ENCODE measurements around the gene RCL1. TPM values are rescaled to one million over a fixed set of nuclear protein-coding genes. Genes with fewer than 3 reads are reported as not detected.

Gene RCL1
- total RNA-seq, 1 donor: 10.4 TPM

DNA sequence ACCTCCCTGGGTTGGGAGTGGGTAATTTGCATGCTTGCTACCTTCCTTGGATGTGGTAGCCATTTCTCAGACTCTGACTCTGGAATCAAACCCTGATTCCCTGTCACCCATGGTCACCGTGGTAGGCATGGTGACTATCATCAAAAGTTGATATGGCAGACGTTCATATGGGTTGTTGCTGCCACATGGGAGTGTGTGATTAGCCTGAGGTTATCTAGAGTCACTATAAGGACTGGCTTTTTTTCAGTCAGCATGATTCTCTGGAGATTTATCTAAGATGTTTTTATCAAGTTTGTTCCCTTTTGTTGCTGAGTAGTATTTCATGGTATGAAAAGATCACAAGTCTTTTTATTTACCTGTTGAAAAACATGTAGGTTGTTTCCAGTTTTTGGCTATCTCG, 7.0 kb downstream of the RCL1 start:
- H3K4me3 ChIP-seq (ENCODE audit: low read depth, low read length): no peak overlapping the region
- TF ChIP-seq, protein P1, sequence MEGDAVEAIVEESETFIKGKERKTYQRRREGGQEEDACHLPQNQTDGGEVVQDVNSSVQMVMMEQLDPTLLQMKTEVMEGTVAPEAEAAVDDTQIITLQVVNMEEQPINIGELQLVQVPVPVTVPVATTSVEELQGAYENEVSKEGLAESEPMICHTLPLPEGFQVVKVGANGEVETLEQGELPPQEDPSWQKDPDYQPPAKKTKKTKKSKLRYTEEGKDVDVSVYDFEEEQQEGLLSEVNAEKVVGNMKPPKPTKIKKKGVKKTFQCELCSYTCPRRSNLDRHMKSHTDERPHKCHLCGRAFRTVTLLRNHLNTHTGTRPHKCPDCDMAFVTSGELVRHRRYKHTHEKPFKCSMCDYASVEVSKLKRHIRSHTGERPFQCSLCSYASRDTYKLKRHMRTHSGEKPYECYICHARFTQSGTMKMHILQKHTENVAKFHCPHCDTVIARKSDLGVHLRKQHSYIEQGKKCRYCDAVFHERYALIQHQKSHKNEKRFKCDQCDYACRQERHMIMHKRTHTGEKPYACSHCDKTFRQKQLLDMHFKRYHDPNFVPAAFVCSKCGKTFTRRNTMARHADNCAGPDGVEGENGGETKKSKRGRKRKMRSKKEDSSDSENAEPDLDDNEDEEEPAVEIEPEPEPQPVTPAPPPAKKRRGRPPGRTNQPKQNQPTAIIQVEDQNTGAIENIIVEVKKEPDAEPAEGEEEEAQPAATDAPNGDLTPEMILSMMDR (IDR thresholded peaks at IDR 0.05; ENCODE audit: insufficient read depth, low read depth, low read length): no peak
- DNase-seq (ENCODE audit: low read depth): no peak

DNA sequence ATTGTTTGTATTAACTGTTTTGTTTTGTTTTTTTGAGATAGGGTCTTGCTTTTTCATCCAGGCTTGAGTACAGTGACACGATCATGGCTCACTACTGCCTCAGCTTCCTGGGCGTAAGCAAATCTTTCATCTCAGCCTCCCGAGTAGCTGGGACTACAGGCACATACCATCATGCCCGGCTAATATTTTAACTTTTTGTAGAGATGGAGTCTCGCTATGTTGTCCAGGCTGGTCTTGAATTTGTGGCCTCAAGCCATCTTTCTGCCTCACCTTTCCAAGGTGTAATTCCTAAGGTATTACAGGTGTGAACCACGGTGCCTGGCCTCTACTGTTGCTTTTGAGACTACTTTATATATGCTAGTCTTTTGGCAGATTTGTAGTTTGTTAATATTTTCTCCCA, 8.4 kb downstream of the RCL1 start:
- H3K4me3 ChIP-seq (ENCODE audit: low read depth, low read length): no peak overlapping the region
- DNase-seq (ENCODE audit: low read depth): no peak
- TF ChIP-seq, protein P1 (IDR thresholded peaks at IDR 0.05; ENCODE audit: insufficient read depth, low read depth, low read length): no peak

DNA sequence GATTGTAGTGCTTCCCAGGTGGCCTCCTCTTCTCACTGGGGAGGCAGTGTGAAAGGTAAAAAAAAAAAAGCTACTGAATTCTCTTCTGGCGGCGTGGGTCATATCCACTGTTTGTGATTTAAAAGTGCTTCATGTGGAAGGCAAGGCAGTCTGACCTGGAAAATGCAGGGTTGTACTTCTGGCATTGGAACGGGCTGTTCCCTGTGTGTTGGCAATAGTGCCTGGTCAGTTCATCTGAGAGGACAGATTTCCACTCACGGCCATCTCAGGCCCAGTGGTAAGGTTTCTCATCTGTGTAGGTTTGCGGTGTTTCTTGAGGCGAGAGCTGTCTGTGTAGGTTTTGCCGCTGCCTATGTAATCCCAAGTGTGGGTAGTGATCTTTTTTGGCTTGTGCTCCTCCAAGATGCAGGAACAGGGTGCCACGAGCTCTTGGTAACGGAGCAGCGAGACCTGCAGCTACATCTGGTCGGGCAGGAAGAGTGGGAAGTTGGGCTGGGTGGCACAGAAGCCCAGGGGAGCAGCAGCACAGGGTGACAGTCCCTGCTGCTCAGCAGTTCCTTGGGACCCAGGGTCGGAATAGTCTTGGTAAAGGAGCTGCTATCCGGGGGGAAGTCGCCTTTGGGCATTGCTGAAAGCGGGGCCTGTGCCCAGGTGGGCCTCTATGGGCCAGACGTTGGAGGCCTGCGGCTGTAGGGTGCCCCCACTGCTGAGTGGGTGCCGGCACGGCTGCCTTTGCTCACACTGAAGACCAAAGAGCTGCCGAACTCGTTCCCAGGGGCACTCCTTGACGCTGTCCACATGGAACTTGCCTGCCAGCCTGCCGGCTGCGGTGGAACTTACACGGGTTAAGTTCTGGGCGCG, 11.2 kb downstream of the RCL1 start:
- TF ChIP-seq, protein P1 (IDR thresholded peaks at IDR 0.05; ENCODE audit: insufficient read depth, low read depth, low read length): no peak
- H3K4me3 ChIP-seq (ENCODE audit: low read depth, low read length): no peak overlapping the region
- DNase-seq (ENCODE audit: low read depth): no peak

DNA sequence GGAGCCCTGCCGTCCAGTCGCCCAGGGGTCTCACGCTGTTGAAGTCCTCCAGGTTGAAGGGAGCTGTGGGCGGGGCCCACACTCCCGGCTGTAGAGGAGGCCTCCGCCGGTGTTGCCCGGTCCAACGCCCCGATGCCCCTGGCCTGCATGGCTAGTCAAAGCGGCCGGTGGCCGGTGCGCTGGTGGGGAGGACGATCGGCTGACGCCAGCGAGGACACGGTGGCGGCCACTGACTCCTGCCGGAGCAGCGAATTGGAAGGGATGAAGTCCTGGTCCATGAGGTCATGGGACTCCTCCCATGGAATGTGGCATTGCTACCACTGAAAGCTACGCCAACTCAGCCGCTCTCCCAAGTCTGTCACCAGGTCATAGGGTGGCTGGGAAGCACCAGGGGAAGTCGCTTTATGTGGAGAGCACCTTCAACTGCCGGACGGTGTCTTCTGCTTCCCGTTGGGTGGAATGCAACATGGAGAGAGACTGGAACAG, 11.8 kb downstream of the RCL1 start:
- TF ChIP-seq, protein P1 (IDR thresholded peaks at IDR 0.05; ENCODE audit: insufficient read depth, low read depth, low read length): no peak
- H3K4me3 ChIP-seq (ENCODE audit: low read depth, low read length): no peak overlapping the region
- no peak for DNase-seq (ENCODE audit: low read depth)

DNA sequence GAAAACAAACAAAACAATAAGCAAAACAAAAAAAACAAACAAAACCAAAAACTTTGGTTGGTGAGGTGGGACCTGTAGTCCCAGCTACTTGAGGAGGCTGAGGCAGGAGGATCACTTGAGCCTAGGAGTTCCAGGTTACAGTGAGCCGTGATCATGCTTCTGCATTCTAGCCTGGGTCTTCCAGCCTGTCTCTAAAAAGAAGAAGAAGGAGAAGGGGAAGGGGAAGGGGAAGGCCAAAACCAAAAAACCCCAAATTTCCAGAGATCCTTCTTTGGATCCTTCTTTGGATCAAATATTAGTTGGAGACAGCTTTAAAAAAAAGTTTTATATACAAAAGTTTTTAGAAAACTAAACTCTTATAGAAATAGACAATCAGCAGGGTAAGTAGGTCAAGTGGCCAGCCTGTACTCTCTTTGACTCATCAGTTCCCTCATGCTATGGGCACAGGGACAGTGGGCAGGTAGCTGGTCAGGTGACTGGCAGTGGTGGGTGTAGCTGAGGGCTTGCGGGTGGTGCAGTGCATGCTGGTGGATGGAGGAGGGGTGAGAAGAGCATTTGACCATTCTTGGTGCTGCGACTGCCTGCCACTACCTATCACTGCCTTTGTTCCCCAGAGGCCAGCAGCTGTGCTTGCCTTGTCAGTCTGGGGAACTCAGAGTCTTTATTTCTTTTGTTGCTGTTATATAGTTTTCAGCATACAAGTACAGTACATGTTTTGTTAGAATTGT, 12.6 kb downstream of the RCL1 start:
- no peak for DNase-seq (ENCODE audit: low read depth)
- TF ChIP-seq, protein P1 (IDR thresholded peaks at IDR 0.05; ENCODE audit: insufficient read depth, low read depth, low read length): no peak
- no peak overlapping the region for H3K4me3 ChIP-seq (ENCODE audit: low read depth, low read length)

DNA sequence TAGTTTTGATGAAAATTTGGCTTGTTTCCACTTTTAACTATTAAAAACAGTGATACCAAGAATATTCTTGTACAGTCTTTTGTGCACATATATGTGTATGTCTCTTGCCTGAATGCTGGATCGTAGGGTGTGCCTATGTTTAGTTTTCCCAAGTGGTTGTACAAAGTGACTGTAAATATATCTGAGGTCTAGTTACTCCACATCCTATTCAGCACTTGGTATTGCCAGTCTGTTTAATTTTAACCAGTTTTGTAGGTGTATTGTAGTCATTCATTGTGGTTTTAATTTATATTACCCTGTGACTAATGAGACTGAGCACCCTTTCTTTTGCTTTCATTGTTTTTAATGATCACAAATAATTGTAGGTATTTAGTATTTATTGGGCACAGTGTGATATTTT, 17.8 kb downstream of the RCL1 start:
- no peak for DNase-seq (ENCODE audit: low read depth)
- H3K4me3 ChIP-seq (ENCODE audit: low read depth, low read length): no peak overlapping the region
- TF ChIP-seq, protein P1 (IDR thresholded peaks at IDR 0.05; ENCODE audit: insufficient read depth, low read depth, low read length): no peak

Measured in fibroblast of villous mesenchyme (primary cell).